GM18526 (cell line): ENCODE measurements around the gene MEF2D.

ENCODE experiments used
- POLR2A ChIP-seq: IDR thresholded peaks from 3 replicates; pipeline ENCODE4 v1.6.1; 2011; ENCODE audit not compliant: insufficient read length; ENCODE audit errors: extremely low read depth

The MEF2D gene

GRCh38 chr1:156428746-156429288 lies 71.8 kb downstream of the MEF2D start:
- no peak for TF ChIP-seq POLR2A

- TF ChIP-seq POLR2A: no peak
These were observed 72.6 kb downstream of the MEF2D start for GRCh38 chr1:156427957-156428356.

GRCh38 chr1:156425943-156426342 lies 74.6 kb downstream of the MEF2D start:
- TF ChIP-seq POLR2A: no peak

- no peak for TF ChIP-seq POLR2A
These were observed 75.7 kb downstream of the MEF2D start for GRCh38 chr1:156424806-156425432.

GRCh38 chr1:156423422-156424352 lies 76.9 kb downstream of the MEF2D start:
- TF ChIP-seq POLR2A: no peak

GRCh38 chr1:156422602-156423091 lies 77.9 kb downstream of the MEF2D start:
- no peak for TF ChIP-seq POLR2A

- TF ChIP-seq POLR2A: no peak
These were observed 78.5 kb downstream of the MEF2D start for GRCh38 chr1:156421939-156422601.

- peak; percentile 59 for TF ChIP-seq POLR2A
These were observed 79.3 kb downstream of the MEF2D start for GRCh38 chr1:156421062-156421938.

GRCh38 chr1:156420205-156421061 lies 80.1 kb downstream of the MEF2D start:
- TF ChIP-seq POLR2A: peak; percentile 20

GRCh38 chr1:156419854-156420204 lies 80.7 kb downstream of the MEF2D start:
- no peak for TF ChIP-seq POLR2A

GRCh38 chr1:156418416-156419070 lies 82.0 kb downstream of the MEF2D start:
- no peak for TF ChIP-seq POLR2A

GRCh38 chr1:156417401-156418020 lies 83.1 kb downstream of the MEF2D start:
- TF ChIP-seq POLR2A: no peak

GRCh38 chr1:156416993-156417392 lies 83.6 kb downstream of the MEF2D start:
- no peak for TF ChIP-seq POLR2A
